ENCODE data around the gene THUMPD1.
"Not testable (repeated sequence)": the region's sequence is repeated elsewhere in the genome, so short reads cannot be mapped to it uniquely, and the experiment has no call there.

Gene THUMPD1

DNA sequence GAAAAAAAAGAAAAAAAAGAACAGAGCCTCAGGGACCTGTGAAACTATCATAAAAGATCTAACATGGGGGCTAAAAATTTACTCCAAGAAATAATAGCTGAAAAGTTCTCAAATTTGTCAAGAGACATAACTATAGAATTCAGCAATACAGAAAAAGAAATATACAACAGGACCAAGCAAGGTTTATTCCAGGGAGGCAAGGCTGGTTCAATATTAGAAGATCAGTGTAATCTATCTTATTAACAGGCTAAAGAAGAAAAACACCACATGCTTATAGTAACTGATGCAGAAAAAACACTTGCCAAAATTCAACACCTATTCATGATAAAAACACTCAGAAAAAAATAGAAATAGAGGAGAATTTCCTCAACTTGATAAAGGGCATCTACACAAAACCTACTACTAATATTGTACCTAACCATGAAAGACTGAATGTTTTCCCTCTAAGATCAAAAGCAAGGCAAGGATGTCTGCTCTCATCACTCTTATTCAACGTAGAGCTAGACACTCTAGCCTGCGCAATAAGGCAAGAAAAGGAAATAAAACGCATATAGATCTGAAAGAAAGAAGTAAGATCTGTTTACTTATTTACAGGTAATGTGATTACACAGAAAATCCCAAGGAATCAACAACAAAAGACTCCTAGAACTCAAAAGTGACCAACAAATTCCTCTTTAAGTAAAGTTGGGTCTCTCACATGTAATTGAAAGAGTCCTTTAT, 20.9 kb upstream of the THUMPD1 start:
- Mint-ChIP-seq H3K27ac (peak overlapping the region; percentile 88), H3K4me3 (peak overlapping the region; percentile 89), H3K27me3 (no peaks in the 10 kb centered on the region), H3K4me1 (ENCODE audit: low read depth) (peaks cover 30% of the 10 kb centered on the region), H3K36me3 (ENCODE audit: low read depth) (peaks cover 13% of the 10 kb centered on the region), H3K9me3 (peaks cover 15% of the 10 kb centered on the region)

GRCh38 chr16:20761175-20761574, 19.6 kb upstream of the THUMPD1 start:
- Mint-ChIP-seq H3K27me3 (no peaks in the 10 kb centered on the region), H3K4me3 (no peak overlapping the region)

GRCh38 chr16:20760346-20760745, 18.7 kb upstream of the THUMPD1 start:
- Mint-ChIP-seq H3K36me3 (ENCODE audit: low read depth) (peaks cover 13% of the 10 kb centered on the region), H3K9me3 (peaks cover 15% of the 10 kb centered on the region), H3K4me3 (no peak overlapping the region), H3K27ac (no peak overlapping the region), H3K4me1 (ENCODE audit: low read depth) (peaks cover 30% of the 10 kb centered on the region), H3K27me3 (no peaks in the 10 kb centered on the region)

More at GRCh38 chr16:20761175-20761574, 19.6 kb upstream of the THUMPD1 start:
- peaks cover 30% of the 10 kb centered on the region for H3K4me1 Mint-ChIP-seq (ENCODE audit: low read depth)
- no peak overlapping the region for H3K27ac Mint-ChIP-seq
- H3K36me3 Mint-ChIP-seq (ENCODE audit: low read depth), result peaks cover 13% of the 10 kb centered on the region
- peaks cover 15% of the 10 kb centered on the region for H3K9me3 Mint-ChIP-seq

- H3K27ac Mint-ChIP-seq; H3K9me3 Mint-ChIP-seq; H3K4me3 Mint-ChIP-seq; H3K27me3 Mint-ChIP-seq; H3K4me1 Mint-ChIP-seq (ENCODE audit: low read depth); H3K36me3 Mint-ChIP-seq (ENCODE audit: low read depth): not testable (repeated sequence)
These were observed 14.2 kb upstream of the THUMPD1 start for GRCh38 chr16:20755799-20756198.

DNA sequence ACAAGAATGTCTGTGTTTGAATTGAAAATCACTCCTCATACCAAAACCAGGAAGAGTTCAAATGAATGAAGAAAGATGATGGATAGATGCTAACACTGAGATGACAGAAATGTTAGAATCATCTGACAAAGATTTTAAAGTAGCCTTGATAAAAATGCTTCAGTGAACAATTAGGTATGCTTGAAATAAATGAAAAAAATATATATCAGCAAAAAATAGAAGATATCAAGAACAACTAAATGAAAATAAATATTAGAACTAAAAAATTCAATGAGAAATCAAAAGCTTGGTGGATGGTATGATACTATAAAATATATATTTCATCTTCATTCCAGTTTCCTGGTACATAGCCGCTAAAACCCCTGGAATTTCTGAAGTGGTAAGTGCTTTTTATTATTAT, 13.6 kb upstream of the THUMPD1 start:
- Mint-ChIP-seq H3K9me3 (peaks cover 4% of the 10 kb centered on the region), H3K36me3 (ENCODE audit: low read depth) (peaks cover 3% of the 10 kb centered on the region), H3K27ac (no peak overlapping the region), H3K4me1 (ENCODE audit: low read depth) (no peaks in the 10 kb centered on the region), H3K27me3 (peaks cover 6% of the 10 kb centered on the region), H3K4me3 (no peak overlapping the region)

DNA sequence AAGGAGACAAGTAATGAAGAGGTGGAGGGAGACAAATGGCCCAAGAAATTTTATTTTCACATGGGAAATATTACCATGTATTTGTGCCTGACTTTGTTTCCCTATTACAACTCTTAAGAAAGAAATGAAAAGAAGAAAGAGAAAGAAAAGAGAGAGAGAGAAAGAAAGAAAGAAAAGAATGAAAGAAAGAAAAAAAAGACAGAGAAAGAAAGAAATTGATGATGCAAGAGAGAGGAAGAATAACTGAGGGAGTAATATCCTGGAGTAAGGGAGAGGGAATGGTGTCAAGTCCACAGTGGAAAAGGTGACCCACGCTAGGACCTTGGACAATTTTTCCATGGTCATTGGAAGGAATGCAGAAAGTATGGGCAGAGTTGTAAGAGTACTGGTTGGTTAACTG, 12.1 kb upstream of the THUMPD1 start:
- H3K4me3 Mint-ChIP-seq, result no peak overlapping the region
- H3K27ac Mint-ChIP-seq, result no peak overlapping the region
- H3K9me3 Mint-ChIP-seq, result peaks cover 4% of the 10 kb centered on the region
- no peaks in the 10 kb centered on the region for H3K36me3 Mint-ChIP-seq (ENCODE audit: low read depth)
- no peaks in the 10 kb centered on the region for H3K4me1 Mint-ChIP-seq (ENCODE audit: low read depth)
- H3K27me3 Mint-ChIP-seq, result peaks cover 6% of the 10 kb centered on the region

DNA sequence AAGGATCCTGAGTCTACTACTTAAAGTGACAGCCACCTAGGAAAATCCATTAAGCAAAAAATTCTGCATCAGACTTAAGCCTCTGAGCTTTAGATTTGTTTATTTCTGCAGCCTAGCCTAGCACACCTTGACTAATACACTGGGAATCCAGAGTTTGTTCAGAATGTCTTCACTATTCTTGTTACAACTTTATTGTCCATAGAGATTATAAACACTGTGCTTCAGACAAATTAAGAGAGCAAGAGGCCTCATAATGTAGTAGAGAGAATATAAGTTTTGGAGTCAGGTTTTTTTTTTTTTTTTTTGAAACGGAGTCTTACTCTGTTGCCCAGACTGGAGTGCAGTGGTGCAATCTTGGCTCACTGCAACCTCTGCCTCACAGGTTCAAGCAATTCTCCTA, 8.9 kb upstream of the THUMPD1 start:
- Mint-ChIP-seq H3K27ac (no peak overlapping the region), H3K4me3 (no peak overlapping the region), H3K4me1 (ENCODE audit: low read depth) (no peaks in the 10 kb centered on the region), H3K36me3 (ENCODE audit: low read depth) (peaks cover 6% of the 10 kb centered on the region), H3K27me3 (peaks cover 6% of the 10 kb centered on the region), H3K9me3 (peaks cover 13% of the 10 kb centered on the region)

DNA sequence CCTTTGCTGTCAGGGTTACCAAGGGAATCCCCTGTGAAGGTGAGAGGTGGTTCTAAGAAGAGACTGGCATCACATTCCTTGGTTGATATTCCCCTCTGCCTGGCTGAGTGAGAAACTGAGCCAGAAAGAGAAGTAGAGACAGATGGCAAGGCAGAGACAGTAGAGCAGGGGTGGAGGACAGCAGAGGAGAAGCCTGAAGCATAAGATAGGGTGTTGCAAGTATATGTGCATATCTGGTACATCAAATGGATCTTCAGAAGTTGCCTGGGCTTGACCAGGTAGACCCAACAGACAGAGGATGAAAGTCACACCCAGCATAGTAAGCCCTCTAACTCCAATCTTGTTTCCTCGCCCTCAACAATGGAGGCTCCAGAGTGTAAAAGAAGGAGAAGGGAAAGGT, 7.9 kb upstream of the THUMPD1 start:
- Mint-ChIP-seq H3K36me3 (ENCODE audit: low read depth) (peaks cover 6% of the 10 kb centered on the region), H3K9me3 (peaks cover 10% of the 10 kb centered on the region), H3K4me3 (no peak overlapping the region), H3K27me3 (peaks cover 6% of the 10 kb centered on the region), H3K4me1 (ENCODE audit: low read depth) (no peaks in the 10 kb centered on the region), H3K27ac (no peak overlapping the region)

DNA sequence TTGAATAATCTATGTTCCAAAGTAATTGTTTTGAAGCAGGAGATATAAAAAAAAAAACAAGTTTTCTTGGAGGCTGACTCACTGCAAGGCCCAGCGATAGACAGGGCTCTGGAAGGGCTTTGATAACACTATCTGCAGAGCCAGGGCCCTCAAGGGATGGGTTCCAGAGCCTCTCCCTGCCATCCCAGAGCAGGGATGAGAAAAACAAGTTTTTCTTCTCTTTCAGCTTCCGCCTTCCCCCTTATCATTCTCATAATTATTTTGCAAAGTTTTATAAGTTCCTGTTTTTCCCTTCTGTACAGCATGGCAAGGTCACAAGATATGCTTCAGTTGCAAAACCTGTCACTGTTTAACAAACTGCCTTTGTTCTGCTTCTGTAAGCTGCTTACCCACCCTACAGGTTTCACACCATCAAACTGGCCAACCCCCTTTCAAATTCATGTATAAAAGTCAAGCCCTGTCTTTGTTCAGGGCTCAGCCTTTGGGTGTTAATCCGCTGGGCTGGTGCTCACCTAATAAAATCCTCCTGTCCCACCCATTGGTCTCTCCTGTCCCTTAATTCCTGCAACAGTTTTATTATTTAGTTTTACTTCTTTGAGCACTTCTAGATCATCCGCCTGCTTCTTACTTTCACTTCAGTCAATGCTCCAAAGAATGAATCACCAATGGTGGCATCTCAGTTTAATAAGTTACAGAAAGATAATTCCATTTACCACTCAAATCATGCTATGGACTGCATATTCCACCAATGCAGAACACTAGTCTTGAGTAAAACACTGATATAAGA, 5.6 kb upstream of the THUMPD1 start:
- Mint-ChIP-seq H3K4me1 (ENCODE audit: low read depth) (no peaks in the 10 kb centered on the region), H3K36me3 (ENCODE audit: low read depth) (peaks cover 6% of the 10 kb centered on the region), H3K9me3 (peaks cover 9% of the 10 kb centered on the region), H3K27me3 (no peaks in the 10 kb centered on the region), H3K27ac (no peak overlapping the region), H3K4me3 (no peak overlapping the region)

DNA sequence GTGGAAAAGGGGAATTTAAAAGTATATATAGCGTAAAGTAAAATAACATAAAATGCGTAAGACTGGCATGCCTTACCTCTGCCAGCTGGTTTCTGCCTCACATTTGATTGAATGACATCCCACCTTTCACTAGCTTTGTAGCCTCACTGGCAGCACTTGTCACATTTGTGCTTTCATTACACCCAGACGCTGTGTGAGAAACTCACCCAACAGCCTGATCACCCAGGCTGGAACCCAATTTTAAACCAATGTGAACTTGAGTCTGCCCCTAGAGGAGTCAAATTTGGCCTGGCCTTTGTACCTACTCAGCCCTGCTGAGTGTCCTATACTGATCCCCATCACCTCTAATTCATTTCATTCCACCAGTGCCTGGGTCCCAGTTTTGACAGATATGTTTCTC, 4.8 kb upstream of the THUMPD1 start:
- H3K9me3 Mint-ChIP-seq, result peaks cover 9% of the 10 kb centered on the region
- H3K4me1 Mint-ChIP-seq (ENCODE audit: low read depth), result no peaks in the 10 kb centered on the region
- no peaks in the 10 kb centered on the region for H3K27me3 Mint-ChIP-seq
- no peak overlapping the region for H3K27ac Mint-ChIP-seq
- H3K4me3 Mint-ChIP-seq, result no peak overlapping the region
- peaks cover 6% of the 10 kb centered on the region for H3K36me3 Mint-ChIP-seq (ENCODE audit: low read depth)

DNA sequence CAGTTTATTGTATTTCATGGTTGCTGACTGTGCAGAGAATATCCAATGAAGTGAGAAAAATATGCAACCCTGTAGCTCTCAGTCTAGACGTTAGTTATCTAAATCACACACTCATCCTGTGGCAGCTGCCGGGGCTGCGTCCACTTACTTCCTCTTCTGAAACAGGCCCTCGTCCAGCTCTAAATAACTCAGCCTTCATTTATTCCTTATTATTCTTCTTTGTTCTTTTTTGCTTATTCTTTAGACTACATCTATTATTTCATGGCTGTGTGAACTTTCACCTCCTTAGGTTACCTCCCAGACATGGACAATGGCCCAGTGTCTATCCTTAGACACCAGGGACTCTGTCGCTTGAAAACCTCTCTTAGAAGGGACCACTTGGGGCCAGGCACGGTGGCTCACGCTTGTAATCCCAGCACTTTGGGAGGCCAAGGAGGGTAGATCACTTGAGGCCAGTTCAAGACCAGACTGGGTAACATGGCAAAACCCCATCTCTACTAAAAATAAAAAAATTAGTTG, 3.4 kb upstream of the THUMPD1 start:
- Mint-ChIP-seq H3K27ac (no peak overlapping the region), H3K9me3 (peaks cover 9% of the 10 kb centered on the region), H3K36me3 (ENCODE audit: low read depth) (peaks cover 6% of the 10 kb centered on the region), H3K4me3 (no peak overlapping the region), H3K4me1 (ENCODE audit: low read depth) (peaks cover 8% of the 10 kb centered on the region), H3K27me3 (no peaks in the 10 kb centered on the region)

- Mint-ChIP-seq H3K27me3 (no peaks in the 10 kb centered on the region), H3K4me3 (no peak overlapping the region), H3K9me3 (peaks cover 9% of the 10 kb centered on the region), H3K27ac (no peak overlapping the region), H3K36me3 (ENCODE audit: low read depth) (peaks cover 9% of the 10 kb centered on the region), H3K4me1 (ENCODE audit: low read depth) (peaks cover 17% of the 10 kb centered on the region)
These were observed 2.0 kb upstream of the THUMPD1 start for GRCh38 chr16:20743591-20743990.

DNA sequence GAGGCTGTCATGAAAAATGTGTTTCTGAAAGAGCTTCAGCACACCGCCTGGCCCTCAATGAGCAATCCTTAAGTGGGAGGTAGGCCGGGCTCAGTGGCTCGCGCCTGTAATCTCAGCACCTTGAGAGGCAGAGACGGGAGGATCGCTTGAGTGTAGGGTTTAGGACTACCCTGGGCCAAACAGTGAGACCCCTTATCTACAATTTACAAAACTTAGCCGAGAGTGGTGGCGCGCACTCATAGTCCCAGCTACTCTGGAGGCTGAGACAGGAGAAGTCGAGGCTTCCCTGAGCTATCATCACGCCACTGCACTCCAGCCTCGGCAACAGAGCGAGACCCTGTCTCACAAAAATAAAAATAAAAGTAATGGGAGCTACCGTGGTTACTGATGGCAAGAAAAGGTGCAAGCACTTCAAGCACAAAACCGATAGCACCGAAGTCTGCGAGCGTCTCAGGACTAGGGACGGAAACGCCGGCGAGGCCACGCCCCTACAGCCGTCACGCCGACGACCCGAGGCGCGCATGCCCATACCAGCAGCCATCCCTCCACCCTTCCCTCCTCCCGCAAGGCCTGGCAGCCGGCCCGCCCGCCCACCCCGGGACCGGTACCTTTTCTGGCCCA, 607 bp downstream of the THUMPD1 start:
- Mint-ChIP-seq H3K4me1 (ENCODE audit: low read depth) (peaks cover 30% of the 10 kb centered on the region), H3K9me3 (no peaks in the 10 kb centered on the region), H3K27ac (peak overlapping the region; percentile 93), H3K36me3 (ENCODE audit: low read depth) (peaks cover 21% of the 10 kb centered on the region), H3K4me3 (peak overlapping the region; percentile 96), H3K27me3 (no peaks in the 10 kb centered on the region)

DNA sequence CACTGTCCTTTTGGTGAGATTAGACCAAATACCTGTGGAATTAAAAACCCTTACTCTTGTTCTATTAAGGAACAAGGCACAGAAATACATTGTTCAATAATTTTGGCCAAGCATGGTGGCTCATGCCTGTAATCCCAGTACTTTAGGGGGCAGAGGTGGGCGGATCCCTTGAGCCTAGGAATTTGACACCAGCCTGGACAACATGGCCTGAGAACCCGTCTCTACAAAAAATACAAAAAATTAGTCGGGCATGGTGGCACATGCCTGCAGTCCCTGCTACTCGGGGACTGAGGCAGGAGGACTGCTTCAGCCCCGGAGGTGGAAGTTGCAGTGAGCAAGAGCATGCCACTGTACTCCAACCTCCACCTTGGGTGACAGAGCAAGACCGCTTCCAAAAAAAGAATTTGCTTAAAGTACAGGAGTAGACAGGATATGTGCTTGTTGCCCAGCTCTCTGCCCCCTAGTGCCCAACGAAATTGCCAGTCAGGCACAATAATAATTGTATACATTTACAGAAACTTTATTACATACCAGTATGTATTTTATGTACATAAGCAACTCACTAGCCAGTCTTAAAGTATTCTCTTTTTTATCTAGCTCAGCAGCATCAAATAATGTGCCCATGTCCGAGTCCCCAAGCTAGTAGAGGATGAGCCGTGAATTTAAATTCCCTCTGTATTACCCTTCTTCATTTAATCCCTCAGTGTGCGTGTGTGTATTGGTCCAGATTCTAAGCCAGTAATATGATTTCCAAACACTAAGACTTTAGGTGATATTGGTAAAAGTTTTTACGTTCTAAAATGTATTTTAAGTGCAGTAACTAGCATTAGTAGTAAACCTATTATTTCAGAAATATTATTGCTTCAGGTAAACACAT, 1.4 kb downstream of the THUMPD1 start:
- Mint-ChIP-seq H3K4me3 (peak overlapping the region; percentile 96), H3K4me1 (ENCODE audit: low read depth) (peaks cover 35% of the 10 kb centered on the region), H3K36me3 (ENCODE audit: low read depth) (peaks cover 28% of the 10 kb centered on the region), H3K27me3 (no peaks in the 10 kb centered on the region), H3K27ac (peak overlapping the region; percentile 83), H3K9me3 (no peaks in the 10 kb centered on the region)
